Amniotic epithelial cell (primary cell): ENCODE measurements around the gene PCLAF.
A peak's percentile ranks its signal among the peaks of the same experiment; 100 is the strongest.
"Not testable (repeated sequence)": the region's sequence is repeated elsewhere in the genome, so short reads cannot be mapped to it uniquely, and the experiment has no call there.

ENCODE experiments used
- DNase-seq: peaks from one replicate; pipeline ENCODE4 v3.0.0-alpha.2; 2010; ENCODE audit warnings: low read depth

The PCLAF gene

GRCh38 chr15:64361259-64361658 lies 20.0 kb downstream of the PCLAF start:
- no peak for DNase-seq

- DNase-seq = no peak
Observed at GRCh38 chr15:64356710-64357040, 24.6 kb downstream of the PCLAF start.

GRCh38 chr15:64355944-64356709 lies 25.1 kb downstream of the PCLAF start, which contains the start of gene CSNK1G1:
Gene CSNK1G1 (minus strand): TSS chr15:64356173. CDS start chr15:64300499, 55,674 bp downstream.
- peak; percentile 98 for DNase-seq

GRCh38 chr15:64355348-64355943 lies 25.8 kb downstream of the PCLAF start:
- DNase-seq = no peak

- DNase-seq = peak; percentile 58
Observed at GRCh38 chr15:64354688-64355344, 26.4 kb downstream of the PCLAF start.

- DNase-seq = no peak
Observed at GRCh38 chr15:64351265-64351664, 30.0 kb downstream of the PCLAF start.

- no peak for DNase-seq
Observed at GRCh38 chr15:64349375-64349774, 31.9 kb downstream of the PCLAF start.

GRCh38 chr15:64348455-64348854 lies 32.8 kb downstream of the PCLAF start:
- no peak for DNase-seq

GRCh38 chr15:64346242-64346641 lies 35.0 kb downstream of the PCLAF start:
- not testable (repeated sequence) for DNase-seq

- DNase-seq = peak; percentile 52
Observed at GRCh38 chr15:64344651-64345294, 36.5 kb downstream of the PCLAF start.

GRCh38 chr15:64343841-64344240 lies 37.4 kb downstream of the PCLAF start:
- DNase-seq = no peak

- DNase-seq = no peak
Observed at GRCh38 chr15:64343222-64343621, 38.0 kb downstream of the PCLAF start.

GRCh38 chr15:64341961-64342360 lies 39.3 kb downstream of the PCLAF start:
- DNase-seq = no peak

- no peak for DNase-seq
Observed at GRCh38 chr15:64340355-64340754, 40.9 kb downstream of the PCLAF start.

GRCh38 chr15:64337761-64338160 lies 43.5 kb downstream of the PCLAF start:
- no peak for DNase-seq

- peak; percentile 40 for DNase-seq
Observed at GRCh38 chr15:64333986-64334929, 47.0 kb downstream of the PCLAF start.

GRCh38 chr15:64333516-64333915 lies 47.7 kb downstream of the PCLAF start:
- no peak for DNase-seq

GRCh38 chr15:64331668-64332067 lies 49.6 kb downstream of the PCLAF start:
- DNase-seq = not testable (repeated sequence)

- not testable (repeated sequence) for DNase-seq
Observed at GRCh38 chr15:64326975-64327374, 54.3 kb downstream of the PCLAF start.

- DNase-seq = not testable (repeated sequence)
Observed at GRCh38 chr15:64326458-64326857, 54.8 kb downstream of the PCLAF start.

GRCh38 chr15:64324165-64324877 lies 56.9 kb downstream of the PCLAF start:
- peak; percentile 39 for DNase-seq
